Mesenchymal stem cell (in vitro differentiated cells and primary cell): ENCODE measurements around the gene SLC3A2.

Experiments used
- DNase-seq: peaks from one replicate; pipeline ENCODE4 v3.0.0-alpha.2; 2013
- H2AFZ ChIP-seq: one replicate; pipeline ENCODE4 v1.6.1; 2013; ENCODE audit warnings: low read depth, mild to moderate bottlenecking, control low read depth, inconsistent platforms, low read length, moderate library complexity
- H2AK5ac ChIP-seq: 2 replicates; pipeline ENCODE4 v1.6.1; 2013; ENCODE audit warnings: low read length, moderate library complexity, mild to moderate bottlenecking, inconsistent platforms; ENCODE audit not compliant: severe bottlenecking
- H2BK120ac ChIP-seq: one replicate; pipeline ENCODE4 v1.6.1; 2013; ENCODE audit warnings: low read depth, mild to moderate bottlenecking, inconsistent platforms, low read length, moderate library complexity
- H2BK12ac ChIP-seq, 2 experiments: one replicate each; pipeline ENCODE4 v1.6.1; 2013; ENCODE audit warnings: inconsistent platforms in 2 of 2, low read length in 2 of 2, mild to moderate bottlenecking in 2 of 2, moderate library complexity in 2 of 2, control low read depth in 1 of 2
- H2BK15ac ChIP-seq: one replicate; pipeline ENCODE4 v1.6.1; 2013; ENCODE audit warnings: mild to moderate bottlenecking, low read depth, inconsistent platforms; ENCODE audit not compliant: poor library complexity, severe bottlenecking
- H2BK5ac ChIP-seq: 2 replicates; pipeline ENCODE4 v1.6.1; 2013; ENCODE audit warnings: low read depth, mild to moderate bottlenecking, low read length, control low read depth, inconsistent platforms; ENCODE audit not compliant: poor library complexity, severe bottlenecking
- H3K14ac ChIP-seq, 2 experiments: one replicate each; pipeline ENCODE4 v1.6.1; 2013; ENCODE audit warnings: inconsistent platforms in 2 of 2, low read length in 2 of 2, control low read depth in 1 of 2, mild to moderate bottlenecking in 1 of 2, moderate library complexity in 1 of 2
- H3K18ac ChIP-seq, 2 experiments: one replicate each; pipeline ENCODE4 v1.6.1; 2013; ENCODE audit warnings: inconsistent platforms in 2 of 2, low read length in 2 of 2, control low read depth in 1 of 2, low read depth in 1 of 2, mild to moderate bottlenecking in 1 of 2
- H3K23ac ChIP-seq, 2 experiments: one replicate each; pipeline ENCODE4 v1.6.1; 2013; ENCODE audit warnings: inconsistent platforms in 2 of 2, low read length in 2 of 2, mild to moderate bottlenecking in 2 of 2, moderate library complexity in 2 of 2, control low read depth in 1 of 2
- H3K27ac ChIP-seq: 2 replicates; pipeline ENCODE4 v1.5.1; 2013; ENCODE audit warnings: mild to moderate bottlenecking, moderate library complexity, low read length, control low read depth, inconsistent platforms; ENCODE audit not compliant: poor library complexity, severe bottlenecking
- H3K27me3 ChIP-seq, 2 experiments: 2 replicates each; pipeline versions ENCODE4 v1.6.1 to v1.7.0; 2013; ENCODE audit warnings: low read length in 2 of 2, mild to moderate bottlenecking in 2 of 2, moderate library complexity in 2 of 2, control low read depth in 1 of 2, inconsistent platforms in 1 of 2; ENCODE audit not compliant: control insufficient read depth in 1 of 2, insufficient read depth in 1 of 2
- H3K36me3 ChIP-seq, 2 experiments: 2 replicates each; pipeline versions ENCODE4 v1.6.1 to v1.7.0; 2013; ENCODE audit warnings: low read length in 2 of 2, control low read depth in 1 of 2, inconsistent platforms in 1 of 2, low read depth in 1 of 2, mild to moderate bottlenecking in 1 of 2; ENCODE audit not compliant: insufficient read depth in 2 of 2, control insufficient read depth in 1 of 2
- H3K4ac ChIP-seq, 2 experiments: one replicate each; pipeline ENCODE4 v1.6.1; 2013; ENCODE audit warnings: inconsistent platforms in 2 of 2, low read length in 2 of 2, mild to moderate bottlenecking in 2 of 2, moderate library complexity in 2 of 2, control low read depth in 1 of 2, low read depth in 1 of 2
- H3K4me1 ChIP-seq: 2 replicates; pipeline ENCODE4 v1.6.1; 2013; ENCODE audit warnings: low read depth, low read length, control low read depth; ENCODE audit not compliant: control insufficient read depth, insufficient read depth
- H3K4me2 ChIP-seq: 2 replicates; pipeline ENCODE4 v1.6.1; 2013; ENCODE audit warnings: low read length, mild to moderate bottlenecking, inconsistent platforms; ENCODE audit not compliant: poor library complexity, severe bottlenecking
- H3K4me3 ChIP-seq, 2 experiments: 2 replicates each; pipeline versions ENCODE4 v1.5.1 to v1.7.0; 2013; ENCODE audit warnings: low read length in 2 of 2, mild to moderate bottlenecking in 2 of 2, control low read depth in 1 of 2, low read depth in 1 of 2; ENCODE audit not compliant: insufficient read depth in 1 of 2
- H3K79me1 ChIP-seq: replicated peaks from 2 replicates; pipeline ENCODE4 v1.6.1; 2013; ENCODE audit warnings: mild to moderate bottlenecking, control low read depth, low read length, inconsistent platforms; ENCODE audit not compliant: poor library complexity, severe bottlenecking
- H3K9ac ChIP-seq: 2 replicates; pipeline ENCODE4 v1.7.0; 2013; ENCODE audit warnings: mild to moderate bottlenecking, low read length, moderate library complexity
- H3K9me3 ChIP-seq: 2 replicates; pipeline ENCODE4 v1.7.0; 2013; ENCODE audit warnings: mild to moderate bottlenecking, low read length; ENCODE audit not compliant: control insufficient read depth
- H4K8ac ChIP-seq: one replicate; pipeline ENCODE4 v1.6.1; 2013; ENCODE audit warnings: inconsistent platforms, mild to moderate bottlenecking, low read length, moderate library complexity
- H4K91ac ChIP-seq: one replicate; pipeline ENCODE4 v1.6.1; 2013; ENCODE audit warnings: mild to moderate bottlenecking, low read length, inconsistent platforms
- WGBS: methylation state at CpG from one replicate; pipeline ENCODE4 v1.1.7; 2013; ENCODE audit warnings: mixed read lengths; 5-methylcytosine and 5-hydroxymethylcytosine counted together

The SLC3A2 gene

GRCh38 chr11:62853279-62853965 is 27.3 kb upstream of the SLC3A2 start:
- Histone ChIP-seq H3K79me1 (no peaks in the 10 kb centered on the region), H2AFZ (no peak overlapping the region), H3K4ac (no peak overlapping the region), H2AK5ac (no peak overlapping the region), H3K27ac (no peak overlapping the region), H3K9me3 (no peaks in the 10 kb centered on the region), H4K8ac (no peak overlapping the region), H3K23ac (no peak overlapping the region), H2BK12ac (no peak overlapping the region), H3K4me1 (peaks cover 8% of the 10 kb centered on the region), H3K27me3 (no peaks in the 10 kb centered on the region), H2BK120ac (no peak overlapping the region), H3K36me3 (peaks cover 13 to 38% of the 10 kb centered on the region in 2 experiments), H3K4me3 (peak overlapping the region in 1 of 2 experiments; percentile 91), H3K14ac (no peak overlapping the region), H4K91ac (no peak overlapping the region), H2BK15ac (no peak overlapping the region), H3K9ac (peak overlapping the region; percentile 94), H2BK5ac (no peak overlapping the region), H3K4me2 (peak overlapping the region; percentile 87), H3K18ac (no peak overlapping the region)
- no peak for DNase-seq
- 77% methylated on average over 5 of the region's 7 CpGs for WGBS

- Histone ChIP-seq H2BK15ac (no peak overlapping the region), H2AK5ac (no peak overlapping the region), H3K23ac (no peak overlapping the region), H3K4me2 (peak overlapping the region; percentile 87), H3K4ac (no peak overlapping the region), H3K9me3 (no peaks in the 10 kb centered on the region), H3K4me1 (peaks cover 8% of the 10 kb centered on the region), H3K18ac (no peak overlapping the region), H3K36me3 (peaks cover 13 to 38% of the 10 kb centered on the region in 2 experiments), H3K27ac (no peak overlapping the region), H4K8ac (no peak overlapping the region), H3K14ac (peak overlapping the region in 1 of 2 experiments; percentile 29), H2BK12ac (no peak overlapping the region), H3K4me3 (peak overlapping the region in 1 of 2 experiments; percentile 91), H3K27me3 (no peaks in the 10 kb centered on the region), H4K91ac (no peak overlapping the region), H2BK5ac (no peak overlapping the region), H3K9ac (peak overlapping the region; percentile 94), H2BK120ac (no peak overlapping the region), H2AFZ (no peak overlapping the region), H3K79me1 (no peaks in the 10 kb centered on the region)
- 11% methylated on average over 6 of the region's 8 CpGs for WGBS
- no peak for DNase-seq
Measured at GRCh38 chr11:62854013-62854824, 26.5 kb upstream of the SLC3A2 start.

GRCh38 chr11:62854825-62855570 is 25.7 kb upstream of the SLC3A2 start:
- no peak overlapping the region for H2AFZ ChIP-seq
- peak overlapping the region; percentile 64 for H3K27ac ChIP-seq
- peak overlapping the region; percentile 56 to 97 for H3K18ac ChIP-seq
- H3K79me1 ChIP-seq: no peaks in the 10 kb centered on the region
- no peak overlapping the region for H2BK5ac ChIP-seq
- H2BK12ac ChIP-seq: no peak overlapping the region
- DNase-seq: no peak
- peak overlapping the region; percentile 77 for H3K4me2 ChIP-seq
- under 1% methylated on average over 15 of the region's 15 CpGs for WGBS
- H3K14ac ChIP-seq: peak overlapping the region in 1 of 2 experiments; percentile 86
- H3K23ac ChIP-seq: peak overlapping the region; percentile 51 to 86
- H4K8ac ChIP-seq: no peak overlapping the region
- no peaks in the 10 kb centered on the region for H3K27me3 ChIP-seq
- peaks cover 8% of the 10 kb centered on the region for H3K4me1 ChIP-seq
- H3K4me3 ChIP-seq: peak overlapping the region; percentile 91
- peak overlapping the region; percentile 94 for H2AK5ac ChIP-seq
- H2BK120ac ChIP-seq: no peak overlapping the region
- H3K36me3 ChIP-seq: peaks cover 13 to 38% of the 10 kb centered on the region in 2 experiments
- H3K9me3 ChIP-seq: no peaks in the 10 kb centered on the region
- no peak overlapping the region for H2BK15ac ChIP-seq
- no peak overlapping the region for H4K91ac ChIP-seq
- H3K4ac ChIP-seq: peak overlapping the region in 1 of 2 experiments; percentile 97
- H3K9ac ChIP-seq: peak overlapping the region; percentile 94
